Measurements from ENCODE around the gene SLC6A2. TPM values are rescaled to one million over a fixed set of nuclear protein-coding genes. Genes with fewer than 3 reads are reported as not detected.

Gene SLC6A2
- total and polyA plus RNA-seq, 2 of the 13 experiments (the other 11 are each of a cell fraction or from before 2014, with no cell fraction given) = 0.62 to 0.66 TPM

DNA sequence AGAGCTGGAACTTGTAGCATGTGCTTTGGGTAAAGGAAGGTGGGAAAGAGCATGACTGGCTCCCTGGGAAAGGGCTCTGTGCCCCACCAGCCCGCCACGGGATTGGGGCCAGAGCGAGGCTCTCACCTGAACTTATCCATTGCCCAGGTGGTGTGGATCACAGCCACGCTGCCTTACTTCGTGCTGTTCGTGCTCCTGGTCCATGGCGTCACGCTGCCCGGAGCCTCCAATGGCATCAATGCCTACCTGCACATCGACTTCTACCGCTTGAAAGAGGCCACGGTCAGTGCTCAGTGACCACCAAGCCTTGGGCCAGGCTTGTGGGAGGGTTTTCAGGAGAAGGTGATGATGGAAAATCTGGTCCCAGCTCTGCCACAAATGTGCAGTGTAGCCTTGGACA, 36.0 kb downstream of the SLC6A2 start:
- ChIA-PET CTCF (ENCODE audit: low intra/inter-chr PET ratio, low total read pairs) (no interaction called here), POLR2A (no interaction called here)
- ATAC-seq (no peak), FAIRE-seq (no peak), DNase-seq (ENCODE audit: low spot score) (no peak)
- in situ Hi-C loops (cut with HindIII; ENCODE audit: extremely low pct_ligation_motif_present, low pct_unique_long_range_greater_than_20kb) = no loop called here
- Histone ChIP-seq H4K20me1 (ENCODE audit: insufficient read depth, low read length) (no peaks in the 10 kb centered on the region), H3K79me2 (ENCODE audit: insufficient read depth, low read length) (no peaks in the 10 kb centered on the region), H3K27ac (ENCODE audit: extremely low read length, insufficient read depth, low read length) (no peak overlapping the region), H2AFZ (ENCODE audit: low read length) (no peak overlapping the region), H3K27me3 (ENCODE audit: control insufficient read depth in 1 of 2, insufficient read depth in 2 of 2, low read length in 2 of 2) (no peaks in the 10 kb centered on the region; a peak in 2 of 5 replicates), H3K9ac (ENCODE audit: insufficient read depth, low read depth, low read length) (no peak overlapping the region), H3K4me2 (ENCODE audit: low read depth, low read length) (no peak overlapping the region), H3K36me3 (replicated peaks in 1 of 2; ENCODE audit: control insufficient read depth in 1 of 2, insufficient read depth in 2 of 2, low read length in 2 of 2) (no peaks in the 10 kb centered on the region), H3K4me1 (ENCODE audit: insufficient read depth, low read length) (no peaks in the 10 kb centered on the region), H3K9me3 (ENCODE audit: low read length) (no peaks in the 10 kb centered on the region), H3K4me3 (replicated peaks in 1 of 3; ENCODE audit: insufficient read depth in 1 of 3, low read depth in 2 of 3, low read length in 3 of 3) (no peak overlapping the region)
- intact Hi-C loops (cut with micrococcal nuclease; ENCODE audit: unreplicated experiment) = no loop called here
- no peak for TF ChIP-seq RAD51 (IDR thresholded peaks at IDR 0.05; ENCODE audit: borderline replicate concordance)
- no peak for TF ChIP-seq IKZF4 (CRISPR knock-in tag; IDR thresholded peaks at IDR 0.05; ENCODE audit: borderline replicate concordance, low read depth, not compliant biosample characterization)
- no peak for TF ChIP-seq ZBTB1 (CRISPR knock-in tag; IDR thresholded peaks at IDR 0.05; ENCODE audit: borderline replicate concordance)
- no peak for TF ChIP-seq ATF1 (CRISPR knock-in tag; IDR thresholded peaks at IDR 0.05)
- no peak for TF ChIP-seq ZBTB21 (CRISPR knock-in tag; IDR thresholded peaks at IDR 0.05)
- TF ChIP-seq CBX2 (IDR thresholded peaks at IDR 0.05; ENCODE audit: low read depth, low read length) = no peak
- no peak for TF ChIP-seq CBX2 (CRISPR knock-in tag; IDR thresholded peaks at IDR 0.05; ENCODE audit: low read depth)
- TF ChIP-seq ZNF3 (CRISPR knock-in tag; IDR thresholded peaks at IDR 0.05) = no peak
- no peak for TF ChIP-seq ZNF841 (CRISPR knock-in tag; IDR thresholded peaks at IDR 0.05; ENCODE audit: borderline replicate concordance)
- no peak for TF ChIP-seq ZNF709 (CRISPR knock-in tag; IDR thresholded peaks at IDR 0.05)
- TF ChIP-seq MAFG (CRISPR knock-in tag; IDR thresholded peaks at IDR 0.05) = no peak
- TF ChIP-seq NRL (CRISPR knock-in tag; IDR thresholded peaks at IDR 0.05; ENCODE audit: borderline replicate concordance) = no peak
- TF ChIP-seq NKX3-1 (CRISPR knock-in tag; IDR thresholded peaks at IDR 0.05) = no peak
- no peak for TF ChIP-seq HNRNPLL (IDR thresholded peaks at IDR 0.05; ENCODE audit: low read depth, low read length, poor library complexity, severe bottlenecking)
- TF ChIP-seq, protein P1, sequence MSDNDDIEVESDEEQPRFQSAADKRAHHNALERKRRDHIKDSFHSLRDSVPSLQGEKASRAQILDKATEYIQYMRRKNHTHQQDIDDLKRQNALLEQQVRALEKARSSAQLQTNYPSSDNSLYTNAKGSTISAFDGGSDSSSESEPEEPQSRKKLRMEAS (IDR thresholded peaks at IDR 0.05) = no peak
- no peak for TF ChIP-seq ASH2L (IDR thresholded peaks at IDR 0.05; ENCODE audit: insufficient read length, low read depth, low read length)
- BruUV-seq (replicated peaks) = no TSS peak
- 57% methylated on average over 12 of the region's 12 CpGs for WGBS (ENCODE audit: low lambda C conversion rate)
